ENCODE measurements around the gene TRH. TPM values are rescaled to one million over a fixed set of nuclear protein-coding genes. Genes with fewer than 3 reads are reported as not detected.

The TRH gene
- total and polyA plus RNA-seq, 2 of the 8 experiments (the other 6 are each of a cell fraction or from before 2014, with no cell fraction given) = not detected

DNA sequence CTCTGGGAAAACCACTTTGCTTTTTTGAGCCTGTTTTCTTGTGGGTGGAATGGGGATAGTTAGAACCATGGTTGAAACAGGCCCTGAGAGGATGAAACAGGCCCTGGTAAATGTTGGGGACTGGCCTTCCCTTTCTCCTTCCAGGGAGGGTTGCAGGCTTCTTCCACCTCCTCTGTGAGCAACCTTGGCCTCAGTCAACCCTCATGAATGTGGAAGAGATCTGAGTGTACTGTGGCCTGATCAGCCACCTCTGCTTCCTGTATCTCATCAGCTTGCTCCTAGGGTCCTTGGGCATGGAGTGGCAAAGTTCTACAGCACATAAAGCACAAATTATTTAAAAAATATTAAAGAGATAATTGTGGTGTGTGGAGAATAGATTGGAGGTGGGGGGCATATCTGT lies 17.6 kb upstream of the TRH start:
- H4K5ac ChIP-seq (ENCODE audit: insufficient read length, low read depth, low read length) = no peak overlapping the region
- H3K27me3 ChIP-seq (replicated peaks in 1 of 4; ENCODE audit: control insufficient read depth in 3 of 4, extremely low read depth in 1 of 4, insufficient read depth in 3 of 4, low read length in 3 of 4) = peaks cover 0 to 5% (median 2%) of the 10 kb centered on the region in 4 experiments; a peak in 1 of 7 replicates
- H3K36me3 ChIP-seq (ENCODE audit: control insufficient read depth in 2 of 4, insufficient read depth in 4 of 4, low read length in 3 of 4) = no peaks in the 10 kb centered on the region
- no peak overlapping the region for H3K4ac ChIP-seq (replicated peaks; ENCODE audit: insufficient read length, low read depth, low read length)
- no peak overlapping the region for H3K27ac ChIP-seq (ENCODE audit: low read depth, low read length)
- no peak overlapping the region for H3K4me3 ChIP-seq (ENCODE audit: extremely low read depth in 1 of 4, insufficient read depth in 2 of 4, low read depth in 3 of 4, low read length in 4 of 4)
- no peak overlapping the region for H2BK20ac ChIP-seq (ENCODE audit: low read length)
- no peak overlapping the region for H2BK12ac ChIP-seq (ENCODE audit: low read depth, low read length)
- H2AFZ ChIP-seq (ENCODE audit: low read length) = no peak overlapping the region
- ChIA-PET POLR2A (ENCODE audit: partially characterized antibody) (no interaction called here), CTCF (ENCODE audit: partially characterized antibody) (no interaction called here)
- no peak overlapping the region for H4K91ac ChIP-seq (replicated peaks; ENCODE audit: insufficient read length, low read length)
- H3K14ac ChIP-seq (ENCODE audit: insufficient read length) = no peak overlapping the region
- no peak overlapping the region; the same call in 1 of the 2 replicates for H4K8ac ChIP-seq (ENCODE audit: extremely low read depth, insufficient read depth, low read length)
- H2BK5ac ChIP-seq (ENCODE audit: low read depth, low read length) = no peak overlapping the region
- H2BK15ac ChIP-seq (ENCODE audit: low read length) = no peak overlapping the region
- no peak overlapping the region for H2BK120ac ChIP-seq (replicated peaks; ENCODE audit: low read depth, low read length)
- no peak overlapping the region for H3K56ac ChIP-seq (replicated peaks; ENCODE audit: insufficient read length, low read depth, low read length)
- H3K79me2 ChIP-seq (ENCODE audit: control insufficient read depth in 1 of 2, insufficient read depth in 2 of 2, low read length in 2 of 2) = no peaks in the 10 kb centered on the region
- no peak overlapping the region for H3K23ac ChIP-seq (ENCODE audit: insufficient read length)
- FAIRE-seq (no peak), DNase-seq (ENCODE audit: low read depth in 1 of 2, low spot score in 2 of 2) (no peak)
- TF ChIP-seq CTBP2 (IDR thresholded peaks at IDR 0.05; ENCODE audit: borderline replicate concordance, insufficient read depth, insufficient read length, low read length) = no peak
- TF ChIP-seq NANOG (IDR thresholded peaks at IDR 0.05; ENCODE audit: insufficient read depth, low read depth, low read length, poor library complexity, severe bottlenecking) = no peak
- TF ChIP-seq RNF2 (IDR thresholded peaks at IDR 0.05; ENCODE audit: borderline replicate concordance, low read depth, low read length, missing control alignments, poor library complexity, severe bottlenecking) = no peak
- TF ChIP-seq POLR2A (IDR thresholded peaks at IDR 0.05; ENCODE audit: control extremely low read depth in 1 of 2, low read depth in 2 of 2, low read length in 2 of 2) = no peak
- no peaks in the 10 kb centered on the region for H3K23me2 ChIP-seq (ENCODE audit: low read depth, low read length)
- no peak overlapping the region for H3K18ac ChIP-seq (ENCODE audit: extremely low read depth, low read length)
- H3K4me2 ChIP-seq (ENCODE audit: insufficient read depth in 1 of 2, low read depth in 2 of 2, low read length in 2 of 2) = no peak overlapping the region
- no peaks in the 10 kb centered on the region for H3K9me3 ChIP-seq (ENCODE audit: insufficient read depth in 2 of 2, low read depth in 1 of 2, low read length in 1 of 2)
- H3K79me1 ChIP-seq (ENCODE audit: low read depth, low read length) = no peaks in the 10 kb centered on the region
- H4K20me1 ChIP-seq (replicated peaks in 1 of 2; ENCODE audit: control insufficient read depth in 1 of 2, insufficient read depth in 2 of 2, low read length in 2 of 2) = peaks cover 0 to 2% of the 10 kb centered on the region in 2 experiments
- H3K9ac ChIP-seq (replicated peaks in 1 of 4; ENCODE audit: extremely low read depth in 1 of 4, low read depth in 3 of 4, low read length in 3 of 4) = no peak overlapping the region
- H2AK5ac ChIP-seq (ENCODE audit: low read depth, low read length) = no peak overlapping the region
- no peaks in the 10 kb centered on the region for H3K4me1 ChIP-seq (replicated peaks in 1 of 4; ENCODE audit: control insufficient read depth in 3 of 4, insufficient read depth in 4 of 4, low read length in 3 of 4)

Data from H1 (cell line).